HG03025 (cell line): ENCODE results near the gene PRDX2.

ENCODE experiments used
- ATAC-seq: cut with Tn5 transposase; IDR thresholded peaks from one replicate; pipeline ENCODE4 v1.9.1; 2021; ENCODE audit warnings: mild to moderate bottlenecking, moderate library complexity; ENCODE audit not compliant: unreplicated experiment, low FRiP score

PRDX2 gene

GRCh38 chr19:12793290-12794195, 8.1 kb downstream of the PRDX2 start:
- no peak for ATAC-seq

- ATAC-seq, result no peak
Measured at GRCh38 chr19:12792853-12793289, 8.7 kb downstream of the PRDX2 start.

- ATAC-seq, result no peak
Measured at GRCh38 chr19:12792051-12792852, 9.3 kb downstream of the PRDX2 start.

- ATAC-seq, result peak; percentile 25
Measured at GRCh38 chr19:12791345-12792050, 10.1 kb downstream of the PRDX2 start, which contains the start of gene JUNB. Gene JUNB, plus strand, starts transcription at chr19:12791486. Its CDS starts 286 bp downstream, at chr19:12791772.

GRCh38 chr19:12790628-12791344, 10.8 kb downstream of the PRDX2 start:
- ATAC-seq, result no peak

- ATAC-seq, result peak; percentile 32
Measured at GRCh38 chr19:12789904-12790619, 11.5 kb downstream of the PRDX2 start.

- no peak for ATAC-seq
Measured at GRCh38 chr19:12789098-12789903, 12.3 kb downstream of the PRDX2 start.

- no peak for ATAC-seq
Measured at GRCh38 chr19:12788682-12789097, 12.9 kb downstream of the PRDX2 start.

- no peak for ATAC-seq
Measured at GRCh38 chr19:12788042-12788681, 13.4 kb downstream of the PRDX2 start.

- ATAC-seq, result no peak
Measured at GRCh38 chr19:12787458-12787857, 14.1 kb downstream of the PRDX2 start.

GRCh38 chr19:12786952-12787351, 14.6 kb downstream of the PRDX2 start:
- no peak for ATAC-seq

GRCh38 chr19:12786141-12786870, 15.3 kb downstream of the PRDX2 start:
- no peak for ATAC-seq

- no peak for ATAC-seq
Measured at GRCh38 chr19:12785431-12786031, 16.1 kb downstream of the PRDX2 start.

- ATAC-seq, result no peak
Measured at GRCh38 chr19:12784871-12785430, 16.6 kb downstream of the PRDX2 start.

- ATAC-seq, result no peak
Measured at GRCh38 chr19:12784394-12784870, 17.2 kb downstream of the PRDX2 start.

GRCh38 chr19:12783849-12784393, 17.7 kb downstream of the PRDX2 start:
- no peak for ATAC-seq
